ENCODE results near the gene GIPR. TPM values are rescaled to one million over a fixed set of nuclear protein-coding genes. Genes with fewer than 3 reads are reported as not detected.
"Not testable (repeated sequence)": the region's sequence is repeated elsewhere in the genome, so short reads cannot be mapped to it uniquely, and the experiment has no call there.

GIPR gene
- total and polyA plus RNA-seq, 2 of the 13 experiments (the other 11 are each of a cell fraction or from before 2014, with no cell fraction given), result 0.15 to 1.2 TPM

- ChIA-PET CTCF (ENCODE audit: low intra/inter-chr PET ratio, low total read pairs) (interaction anchor here (0.7 to 2.5 kb wide), 3 partner anchors 10 to 91 kb away, joined by 3 to 15 read pairs (median 4); partner anchors contain the start of gene SNRPD2), POLR2A (interaction anchor here (1.2 to 5.3 kb wide), 3 partner anchors 9 to 13 kb away, joined by 5 to 44 read pairs (median 10); partner anchors contain the start of genes QPCTL and SNRPD2)
- H2AFZ ChIP-seq (ENCODE audit: low read length), result no peak overlapping the region
- TF ChIP-seq ZNF589 (CRISPR knock-in tag; conservative IDR thresholded peaks at IDR 0.05) (0 out of 2 replicates have a peak, but pooled peaks have one; percentile 6), GABPA (IDR thresholded peaks at IDR 0.05; ENCODE audit: low read depth, low read length) (no peak), GABPA (CRISPR knock-in tag; IDR thresholded peaks at IDR 0.05; ENCODE audit: low read depth) (no peak)
- WGBS (ENCODE audit: low lambda C conversion rate), result 85% methylated on average over 8 of the region's 8 CpGs
- H3K27me3 ChIP-seq (ENCODE audit: control insufficient read depth in 1 of 2, insufficient read depth in 2 of 2, low read length in 2 of 2), result no peaks in the 10 kb centered on the region
- H3K36me3 ChIP-seq (replicated peaks in 1 of 2; ENCODE audit: control insufficient read depth in 1 of 2, insufficient read depth in 2 of 2, low read length in 2 of 2), result peaks cover 1 to 17% of the 10 kb centered on the region in 2 experiments; a peak in 4 of 5 replicates
- H3K4me3 ChIP-seq (replicated peaks in 1 of 3; ENCODE audit: insufficient read depth in 1 of 3, low read depth in 2 of 3, low read length in 3 of 3), result peak overlapping the region in 1 of 3 experiments; percentile 68; a peak in 2 of 6 replicates
- intact Hi-C loops (cut with micrococcal nuclease; ENCODE audit: unreplicated experiment), result no loop called here
- BruUV-seq (replicated peaks), result no TSS peak
- DNase-seq (ENCODE audit: low spot score), result no peak
- peak overlapping the region; percentile 75 for H3K4me2 ChIP-seq (ENCODE audit: low read depth, low read length)
- no peaks in the 10 kb centered on the region for H3K79me2 ChIP-seq (ENCODE audit: insufficient read depth, low read length)
- H4K20me1 ChIP-seq (ENCODE audit: insufficient read depth, low read length), result no peaks in the 10 kb centered on the region
- no peak for ATAC-seq
- FAIRE-seq, result no peak
- H3K9ac ChIP-seq (ENCODE audit: insufficient read depth, low read depth, low read length), result peak overlapping the region; percentile 71; the same call in 1 of the 2 replicates
- no peak overlapping the region for H3K27ac ChIP-seq (ENCODE audit: extremely low read length, insufficient read depth, low read length)
- in situ Hi-C loops (cut with HindIII; ENCODE audit: extremely low pct_ligation_motif_present, low pct_unique_long_range_greater_than_20kb), result no loop called here
- H3K9me3 ChIP-seq (ENCODE audit: low read length), result no peaks in the 10 kb centered on the region
- peaks cover 26% of the 10 kb centered on the region for H3K4me1 ChIP-seq (ENCODE audit: insufficient read depth, low read length)
Measured at GRCh38 chr19:45682117-45682516, 14.1 kb downstream of the GIPR start.

DNA sequence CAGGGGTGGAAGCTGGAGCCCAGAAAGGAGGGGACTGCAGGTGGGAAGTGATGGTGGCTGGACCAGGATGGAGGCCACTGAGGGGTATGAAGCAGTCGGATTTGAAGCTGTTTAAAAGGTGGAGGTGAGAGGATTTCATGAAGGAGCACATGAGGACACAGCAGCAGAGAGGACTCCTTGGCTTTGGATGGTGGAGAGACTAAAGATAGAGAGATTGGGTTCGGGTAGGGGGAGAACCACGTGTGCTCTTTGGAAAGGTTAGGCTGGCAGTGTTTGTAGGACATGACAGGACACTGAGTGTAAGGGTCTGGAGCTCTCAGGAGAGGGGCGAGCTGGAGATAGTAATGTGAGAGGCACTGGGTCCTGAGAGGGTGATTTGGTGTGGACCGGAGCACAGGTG, 14.9 kb downstream of the GIPR start:
- Histone ChIP-seq H4K20me1 (ENCODE audit: insufficient read depth, low read length) (no peaks in the 10 kb centered on the region), H3K36me3 (replicated peaks in 1 of 2; ENCODE audit: control insufficient read depth in 1 of 2, insufficient read depth in 2 of 2, low read length in 2 of 2) (peaks cover 6 to 25% of the 10 kb centered on the region in 2 experiments; a peak in 4 of 5 replicates), H3K27me3 (ENCODE audit: control insufficient read depth in 1 of 2, insufficient read depth in 2 of 2, low read length in 2 of 2) (no peaks in the 10 kb centered on the region), H3K79me2 (ENCODE audit: insufficient read depth, low read length) (no peaks in the 10 kb centered on the region), H3K9me3 (ENCODE audit: low read length) (no peaks in the 10 kb centered on the region), H3K4me2 (ENCODE audit: low read depth, low read length) (no peak overlapping the region), H3K9ac (ENCODE audit: insufficient read depth, low read depth, low read length) (no peak overlapping the region), H3K27ac (ENCODE audit: extremely low read length, insufficient read depth, low read length) (no peak overlapping the region), H2AFZ (ENCODE audit: low read length) (no peak overlapping the region), H3K4me1 (ENCODE audit: insufficient read depth, low read length) (peaks cover 21% of the 10 kb centered on the region), H3K4me3 (replicated peaks in 1 of 3; ENCODE audit: insufficient read depth in 1 of 3, low read depth in 2 of 3, low read length in 3 of 3) (no peak overlapping the region)
- no TSS peak for BruUV-seq (replicated peaks)
- TF ChIP-seq MAX (IDR thresholded peaks at IDR 0.05), result no peak
- TF ChIP-seq KAT2B (IDR thresholded peaks at IDR 0.05; ENCODE audit: borderline replicate concordance, low read depth, low read length), result no peak
- no peak for TF ChIP-seq ZNF883 (CRISPR knock-in tag; IDR thresholded peaks at IDR 0.05; ENCODE audit: not compliant biosample characterization)
- TF ChIP-seq NONO (IDR thresholded peaks at IDR 0.05), result no peak
- TF ChIP-seq NONO (CRISPR knock-in tag; conservative IDR thresholded peaks at IDR 0.05), result no peak
- no peak for TF ChIP-seq ZNF816 (CRISPR knock-in tag; IDR thresholded peaks at IDR 0.05; ENCODE audit: borderline replicate concordance)
- TF ChIP-seq, protein P1, sequence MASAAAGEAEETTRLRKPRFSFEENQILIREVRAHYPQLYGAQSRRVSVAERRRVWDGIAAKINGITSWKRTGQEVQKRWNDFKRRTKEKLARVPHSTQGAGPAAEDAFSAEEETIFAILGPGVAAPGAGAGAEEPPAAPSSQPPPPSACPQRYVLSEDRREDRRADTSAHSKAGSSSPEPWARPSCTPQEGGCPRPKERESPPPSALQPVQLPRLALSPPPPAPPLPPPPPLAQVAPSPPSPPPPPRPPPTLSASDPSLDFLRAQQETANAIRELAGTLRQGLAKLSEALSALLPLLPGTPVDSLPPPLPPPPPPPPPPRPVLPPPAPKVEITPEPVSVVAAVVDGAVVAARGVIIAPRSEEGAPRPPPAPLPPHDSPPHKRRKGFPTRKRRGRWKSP (CRISPR knock-in tag; IDR thresholded peaks at IDR 0.05), result no peak
- FAIRE-seq (no peak), DNase-seq (ENCODE audit: low spot score) (no peak), ATAC-seq (no peak)
- 91% methylated on average over 5 of the region's 5 CpGs for WGBS (ENCODE audit: low lambda C conversion rate)
- CTCF ChIA-PET (ENCODE audit: low intra/inter-chr PET ratio, low total read pairs), result interaction anchor here (0.7 kb wide), 1 partner anchor 9 kb away, joined by 4 read pairs; the partner anchor contains the start of gene SNRPD2
- intact Hi-C loops (cut with micrococcal nuclease; ENCODE audit: unreplicated experiment) (no loop called here), in situ Hi-C loops (cut with HindIII; ENCODE audit: extremely low pct_ligation_motif_present, low pct_unique_long_range_greater_than_20kb) (no loop called here)
- POLR2A ChIA-PET, result interaction anchor here (1.2 kb wide), 1 partner anchor 10 kb away, joined by 10 read pairs; the partner anchor contains the start of genes QPCTL and SNRPD2

GRCh38 chr19:45685045-45685444, 17.0 kb downstream of the GIPR start:
- H2AFZ ChIP-seq (ENCODE audit: low read length); H3K27me3 ChIP-seq (ENCODE audit: control insufficient read depth in 1 of 2, insufficient read depth in 2 of 2, low read length in 2 of 2); H3K79me2 ChIP-seq (ENCODE audit: insufficient read depth, low read length); H3K4me3 ChIP-seq (replicated peaks in 1 of 3; ENCODE audit: insufficient read depth in 1 of 3, low read depth in 2 of 3, low read length in 3 of 3); H3K9ac ChIP-seq (ENCODE audit: insufficient read depth, low read depth, low read length); H3K27ac ChIP-seq (ENCODE audit: extremely low read length, insufficient read depth, low read length); in situ Hi-C loops (cut with HindIII; ENCODE audit: extremely low pct_ligation_motif_present, low pct_unique_long_range_greater_than_20kb); H4K20me1 ChIP-seq (ENCODE audit: insufficient read depth, low read length); intact Hi-C loops (cut with micrococcal nuclease; ENCODE audit: unreplicated experiment); FAIRE-seq; ATAC-seq; H3K9me3 ChIP-seq (ENCODE audit: low read length); BruUV-seq (replicated peaks); CTCF ChIA-PET (ENCODE audit: low intra/inter-chr PET ratio, low total read pairs); DNase-seq (ENCODE audit: low spot score); H3K4me2 ChIP-seq (ENCODE audit: low read depth, low read length): not testable (repeated sequence)
- Histone ChIP-seq H3K4me1 (ENCODE audit: insufficient read depth, low read length) (peaks cover 10% of the 10 kb centered on the region; the same call in 1 of the 2 replicates), H3K36me3 (replicated peaks in 1 of 2; ENCODE audit: control insufficient read depth in 1 of 2, insufficient read depth in 2 of 2, low read length in 2 of 2) (peaks cover 8 to 32% of the 10 kb centered on the region in 2 experiments)
- 81% methylated on average over 11 of the region's 11 CpGs for WGBS (ENCODE audit: low lambda C conversion rate)
- POLR2A ChIA-PET, result interaction anchor here (0.6 kb wide), 2 partner anchors 14 to 41 kb away, joined by 3 read pairs; no protein-coding TSS in a partner anchor
